ENCODE results near the gene SLC25A31.

The SLC25A31 gene

GRCh38 chr4:127730142-127730913 is at the start of gene SLC25A31:
SLC25A31 (plus strand) TSS chr4:127730400; CDS start chr4:127730546, 146 bp downstream.
- Histone ChIP-seq H3K4me1 (ENCODE audit: control insufficient read depth in 1 of 2, insufficient read depth in 2 of 2, low read length in 2 of 2) (no peaks in the 10 kb centered on the region), H3K27me3 (ENCODE audit: control insufficient read depth in 1 of 2, insufficient read depth in 2 of 2, low read length in 2 of 2) (no peaks in the 10 kb centered on the region), H3K9me3 (ENCODE audit: control insufficient read depth in 1 of 2, low read length in 2 of 2) (no peaks in the 10 kb centered on the region), H3K36me3 (ENCODE audit: control insufficient read depth in 1 of 2, insufficient read depth in 2 of 2, low read length in 2 of 2) (no peaks in the 10 kb centered on the region), H3K27ac (ENCODE audit: low read depth, low read length) (no peak within 1 kb of the TSS), H3K4me3 (ENCODE audit: low read depth in 1 of 2, low read length in 2 of 2) (no peak within 1 kb of the TSS), H3K9ac (ENCODE audit: low read depth in 1 of 2, low read length in 2 of 2) (no peak within 1 kb of the TSS)

GRCh38 chr4:127685292-127685691 is 44.9 kb upstream of the SLC25A31 start:
- Histone ChIP-seq H3K27ac (ENCODE audit: low read depth, low read length) (no peak overlapping the region), H3K4me1 (ENCODE audit: control insufficient read depth in 1 of 2, insufficient read depth in 2 of 2, low read length in 2 of 2) (no peaks in the 10 kb centered on the region), H3K36me3 (ENCODE audit: control insufficient read depth in 1 of 2, insufficient read depth in 2 of 2, low read length in 2 of 2) (no peaks in the 10 kb centered on the region), H3K27me3 (ENCODE audit: control insufficient read depth in 1 of 2, insufficient read depth in 2 of 2, low read length in 2 of 2) (no peaks in the 10 kb centered on the region), H3K9me3 (ENCODE audit: control insufficient read depth in 1 of 2, low read length in 2 of 2) (no peaks in the 10 kb centered on the region), H3K9ac (ENCODE audit: low read depth in 1 of 2, low read length in 2 of 2) (no peak overlapping the region), H3K4me3 (ENCODE audit: low read depth in 1 of 2, low read length in 2 of 2) (no peak overlapping the region)

- no peaks in the 10 kb centered on the region for H3K27me3 ChIP-seq (ENCODE audit: control insufficient read depth in 1 of 2, insufficient read depth in 2 of 2, low read length in 2 of 2)
- H3K9me3 ChIP-seq (ENCODE audit: control insufficient read depth in 1 of 2, low read length in 2 of 2) = no peaks in the 10 kb centered on the region
- H3K27ac ChIP-seq (ENCODE audit: low read depth, low read length) = no peak overlapping the region
- H3K9ac ChIP-seq (ENCODE audit: low read depth in 1 of 2, low read length in 2 of 2) = no peak overlapping the region
- no peaks in the 10 kb centered on the region for H3K4me1 ChIP-seq (ENCODE audit: control insufficient read depth in 1 of 2, insufficient read depth in 2 of 2, low read length in 2 of 2)
- no peaks in the 10 kb centered on the region for H3K36me3 ChIP-seq (ENCODE audit: control insufficient read depth in 1 of 2, insufficient read depth in 2 of 2, low read length in 2 of 2)
- H3K4me3 ChIP-seq (ENCODE audit: low read depth in 1 of 2, low read length in 2 of 2) = no peak overlapping the region
These were observed 43.5 kb upstream of the SLC25A31 start for GRCh38 chr4:127686658-127687057.

- no peak overlapping the region for H3K4me3 ChIP-seq (ENCODE audit: low read depth in 1 of 2, low read length in 2 of 2)
- no peaks in the 10 kb centered on the region for H3K27me3 ChIP-seq (ENCODE audit: control insufficient read depth in 1 of 2, insufficient read depth in 2 of 2, low read length in 2 of 2)
- H3K9me3 ChIP-seq (ENCODE audit: control insufficient read depth in 1 of 2, low read length in 2 of 2) = no peaks in the 10 kb centered on the region
- no peak overlapping the region for H3K9ac ChIP-seq (ENCODE audit: low read depth in 1 of 2, low read length in 2 of 2)
- no peaks in the 10 kb centered on the region for H3K4me1 ChIP-seq (ENCODE audit: control insufficient read depth in 1 of 2, insufficient read depth in 2 of 2, low read length in 2 of 2)
- H3K27ac ChIP-seq (ENCODE audit: low read depth, low read length) = no peak overlapping the region
- H3K36me3 ChIP-seq (ENCODE audit: control insufficient read depth in 1 of 2, insufficient read depth in 2 of 2, low read length in 2 of 2) = no peaks in the 10 kb centered on the region
These were observed 42.6 kb upstream of the SLC25A31 start for GRCh38 chr4:127687580-127687979.

- Histone ChIP-seq H3K27ac (ENCODE audit: low read depth, low read length) (no peak overlapping the region), H3K4me1 (ENCODE audit: control insufficient read depth in 1 of 2, insufficient read depth in 2 of 2, low read length in 2 of 2) (no peaks in the 10 kb centered on the region), H3K9me3 (ENCODE audit: control insufficient read depth in 1 of 2, low read length in 2 of 2) (peaks cover 0 to 3% of the 10 kb centered on the region in 2 donors)
These were observed 31.4 kb upstream of the SLC25A31 start for GRCh38 chr4:127698789-127699200.

GRCh38 chr4:127708985-127709384 is 21.2 kb upstream of the SLC25A31 start:
- no peak overlapping the region for H3K27ac ChIP-seq (ENCODE audit: low read depth, low read length)
- H3K4me1 ChIP-seq (ENCODE audit: control insufficient read depth in 1 of 2, insufficient read depth in 2 of 2, low read length in 2 of 2) = peaks cover 0 to 3% of the 10 kb centered on the region in 2 donors
- H3K4me3 ChIP-seq (ENCODE audit: low read depth in 1 of 2, low read length in 2 of 2) = no peak overlapping the region
- no peaks in the 10 kb centered on the region for H3K9me3 ChIP-seq (ENCODE audit: control insufficient read depth in 1 of 2, low read length in 2 of 2)
- no peak overlapping the region for H3K9ac ChIP-seq (ENCODE audit: low read depth in 1 of 2, low read length in 2 of 2)
- H3K27me3 ChIP-seq (ENCODE audit: control insufficient read depth in 1 of 2, insufficient read depth in 2 of 2, low read length in 2 of 2) = no peaks in the 10 kb centered on the region
- H3K36me3 ChIP-seq (ENCODE audit: control insufficient read depth in 1 of 2, insufficient read depth in 2 of 2, low read length in 2 of 2) = peaks cover 0 to 2% of the 10 kb centered on the region in 2 donors

More at GRCh38 chr4:127698789-127699200, 31.4 kb upstream of the SLC25A31 start:
- H3K36me3 ChIP-seq (ENCODE audit: control insufficient read depth in 1 of 2, insufficient read depth in 2 of 2, low read length in 2 of 2) = no peaks in the 10 kb centered on the region
- H3K4me3 ChIP-seq (ENCODE audit: low read depth in 1 of 2, low read length in 2 of 2) = no peak overlapping the region
- no peak overlapping the region for H3K9ac ChIP-seq (ENCODE audit: low read depth in 1 of 2, low read length in 2 of 2)
- no peaks in the 10 kb centered on the region for H3K27me3 ChIP-seq (ENCODE audit: control insufficient read depth in 1 of 2, insufficient read depth in 2 of 2, low read length in 2 of 2)

GRCh38 chr4:127709456-127709855 is 20.7 kb upstream of the SLC25A31 start:
- Histone ChIP-seq H3K4me1 (ENCODE audit: control insufficient read depth in 1 of 2, insufficient read depth in 2 of 2, low read length in 2 of 2) (peaks cover 0 to 3% of the 10 kb centered on the region in 2 donors), H3K27ac (ENCODE audit: low read depth, low read length) (no peak overlapping the region), H3K36me3 (ENCODE audit: control insufficient read depth in 1 of 2, insufficient read depth in 2 of 2, low read length in 2 of 2) (peaks cover 0 to 2% of the 10 kb centered on the region in 2 donors), H3K27me3 (ENCODE audit: control insufficient read depth in 1 of 2, insufficient read depth in 2 of 2, low read length in 2 of 2) (no peaks in the 10 kb centered on the region), H3K9me3 (ENCODE audit: control insufficient read depth in 1 of 2, low read length in 2 of 2) (no peaks in the 10 kb centered on the region), H3K9ac (ENCODE audit: low read depth in 1 of 2, low read length in 2 of 2) (no peak overlapping the region), H3K4me3 (ENCODE audit: low read depth in 1 of 2, low read length in 2 of 2) (no peak overlapping the region)

GRCh38 chr4:127731406-127731805 is 1.2 kb downstream of the SLC25A31 start:
- no peaks in the 10 kb centered on the region for H3K27me3 ChIP-seq (ENCODE audit: control insufficient read depth in 1 of 2, insufficient read depth in 2 of 2, low read length in 2 of 2)
- no peak overlapping the region for H3K4me3 ChIP-seq (ENCODE audit: low read depth in 1 of 2, low read length in 2 of 2)
- no peaks in the 10 kb centered on the region for H3K9me3 ChIP-seq (ENCODE audit: control insufficient read depth in 1 of 2, low read length in 2 of 2)
- H3K4me1 ChIP-seq (ENCODE audit: control insufficient read depth in 1 of 2, insufficient read depth in 2 of 2, low read length in 2 of 2) = no peaks in the 10 kb centered on the region
- H3K36me3 ChIP-seq (ENCODE audit: control insufficient read depth in 1 of 2, insufficient read depth in 2 of 2, low read length in 2 of 2) = no peaks in the 10 kb centered on the region
- no peak overlapping the region for H3K9ac ChIP-seq (ENCODE audit: low read depth in 1 of 2, low read length in 2 of 2)
- H3K27ac ChIP-seq (ENCODE audit: low read depth, low read length) = no peak overlapping the region

GRCh38 chr4:127732623-127733328 is 2.6 kb downstream of the SLC25A31 start:
- Histone ChIP-seq H3K4me3 (ENCODE audit: low read depth in 1 of 2, low read length in 2 of 2) (no peak overlapping the region), H3K27ac (ENCODE audit: low read depth, low read length) (no peak overlapping the region), H3K27me3 (ENCODE audit: control insufficient read depth in 1 of 2, insufficient read depth in 2 of 2, low read length in 2 of 2) (no peaks in the 10 kb centered on the region), H3K4me1 (ENCODE audit: control insufficient read depth in 1 of 2, insufficient read depth in 2 of 2, low read length in 2 of 2) (no peaks in the 10 kb centered on the region), H3K9me3 (ENCODE audit: control insufficient read depth in 1 of 2, low read length in 2 of 2) (no peaks in the 10 kb centered on the region), H3K9ac (ENCODE audit: low read depth in 1 of 2, low read length in 2 of 2) (no peak overlapping the region), H3K36me3 (ENCODE audit: control insufficient read depth in 1 of 2, insufficient read depth in 2 of 2, low read length in 2 of 2) (no peaks in the 10 kb centered on the region)

- Histone ChIP-seq H3K9ac (ENCODE audit: low read depth in 1 of 2, low read length in 2 of 2) (no peak overlapping the region), H3K4me3 (ENCODE audit: low read depth in 1 of 2, low read length in 2 of 2) (no peak overlapping the region), H3K9me3 (ENCODE audit: control insufficient read depth in 1 of 2, low read length in 2 of 2) (no peaks in the 10 kb centered on the region), H3K36me3 (ENCODE audit: control insufficient read depth in 1 of 2, insufficient read depth in 2 of 2, low read length in 2 of 2) (no peaks in the 10 kb centered on the region), H3K27me3 (ENCODE audit: control insufficient read depth in 1 of 2, insufficient read depth in 2 of 2, low read length in 2 of 2) (no peaks in the 10 kb centered on the region), H3K27ac (ENCODE audit: low read depth, low read length) (no peak overlapping the region), H3K4me1 (ENCODE audit: control insufficient read depth in 1 of 2, insufficient read depth in 2 of 2, low read length in 2 of 2) (no peaks in the 10 kb centered on the region)
These were observed 4.8 kb downstream of the SLC25A31 start for GRCh38 chr4:127734976-127735375.
